ENCODE data around the gene UBTD2. TPM values are rescaled to one million over a fixed set of nuclear protein-coding genes. Genes with fewer than 3 reads are reported as not detected.

Gene UBTD2
- total RNA-seq, 5 donors from 2014 or later (not counting 1 experiment from before 2014, with no cell fraction given): 3.2 to 7.7 (median 5.4) TPM

DNA sequence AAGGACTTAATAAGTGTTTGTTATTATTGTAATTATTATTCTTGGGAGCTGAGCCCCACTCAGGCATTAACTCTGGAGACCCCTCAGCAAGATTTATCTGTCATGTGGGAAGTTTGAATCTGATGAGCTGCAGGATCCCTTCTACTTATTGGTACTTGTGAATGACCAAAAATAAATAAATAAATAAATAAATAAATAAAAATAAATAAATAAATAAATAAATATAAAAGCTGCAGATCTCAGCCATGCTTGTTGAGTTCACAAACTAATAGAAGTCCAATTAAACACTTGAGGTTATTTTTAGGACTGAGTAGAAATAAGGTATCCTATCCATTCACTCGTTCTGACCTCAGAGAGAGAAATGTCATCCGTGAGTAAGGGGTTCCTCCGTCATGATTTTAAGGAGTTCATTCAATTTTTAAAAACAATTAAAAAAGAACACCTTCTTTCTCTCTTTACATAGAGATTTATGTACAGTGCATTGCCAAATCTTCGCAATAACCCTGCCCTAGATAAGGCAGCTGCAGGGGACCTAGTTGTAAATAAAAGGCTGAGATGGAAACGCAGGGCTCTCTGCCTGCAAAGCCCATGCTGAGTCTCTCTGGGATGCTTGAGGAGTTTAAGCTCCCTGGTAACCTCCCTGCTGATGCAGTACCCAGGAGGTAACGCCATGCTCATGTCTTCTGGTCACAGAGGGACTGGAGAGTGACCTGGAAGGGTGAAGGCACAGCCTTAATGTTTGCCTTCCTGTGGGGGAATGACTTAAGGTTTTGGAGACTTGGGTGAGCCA, 88.4 kb downstream of the UBTD2 start:
- Histone ChIP-seq H3K27ac (ENCODE audit: low read length) (no peak overlapping the region), H3K4me3 (ENCODE audit: control insufficient read depth in 1 of 2, extremely low read depth in 1 of 2, low read length in 1 of 2) (no peak overlapping the region), H3K4me1 (ENCODE audit: control insufficient read depth in 1 of 2, extremely low read depth in 1 of 2, insufficient read depth in 2 of 2, low read length in 2 of 2) (no peaks in the 10 kb centered on the region), H3K27me3 (replicated peaks in 1 of 2; ENCODE audit: control insufficient read depth in 2 of 2, extremely low read depth in 1 of 2, insufficient read depth in 2 of 2, low read length in 1 of 2) (peaks cover 0 to 12% of the 10 kb centered on the region in 2 experiments), H3K36me3 (ENCODE audit: control insufficient read depth in 2 of 2, extremely low read depth in 1 of 2, insufficient read depth in 1 of 2, low read length in 1 of 2) (no peaks in the 10 kb centered on the region), H3K9me3 (no peaks in the 10 kb centered on the region)
- Mint-ChIP-seq H3K4me1 (no peaks in the 10 kb centered on the region), H3K27ac (no peak overlapping the region), H3K36me3 (no peaks in the 10 kb centered on the region), H3K9me3 (no peaks in the 10 kb centered on the region), H3K4me3 (no peak overlapping the region), H3K27me3 (peaks cover 0 to 7% of the 10 kb centered on the region in 2 donors)
- 83% methylated on average over 2 of the region's 6 CpGs for WGBS (ENCODE audit: insufficient coverage)
- DNase-seq: no peak
- no peak for ATAC-seq (replicated peaks in 1 of 4)
- ChIA-PET CTCF (interaction anchor here in 1 of 2 donors (0.5 kb wide), 1 partner anchor 86 kb away, joined by 4 read pairs; no protein-coding TSS in a partner anchor), POLR2A (interaction anchor here (0.6 to 0.7 kb wide), 2 partner anchors 9 to 107 kb away, joined by 3 read pairs; no protein-coding TSS in a partner anchor)

- POLR2A ChIA-PET: no interaction called here
- ATAC-seq (replicated peaks in 1 of 4) (no peak), DNase-seq (no peak)
- Histone ChIP-seq H3K36me3 (ENCODE audit: control insufficient read depth in 2 of 2, extremely low read depth in 1 of 2, insufficient read depth in 1 of 2, low read length in 1 of 2) (no peaks in the 10 kb centered on the region), H3K4me3 (ENCODE audit: control insufficient read depth in 1 of 2, extremely low read depth in 1 of 2, low read length in 1 of 2) (no peak within 1 kb of the TSS), H3K9me3 (no peaks in the 10 kb centered on the region), H3K27ac (ENCODE audit: low read length) (no peak within 1 kb of the TSS), H3K4me1 (ENCODE audit: control insufficient read depth in 1 of 2, extremely low read depth in 1 of 2, insufficient read depth in 2 of 2, low read length in 2 of 2) (peaks cover 0 to under 1% of the 10 kb centered on the region in 2 experiments), H3K27me3 (replicated peaks in 1 of 2; ENCODE audit: control insufficient read depth in 2 of 2, extremely low read depth in 1 of 2, insufficient read depth in 2 of 2, low read length in 1 of 2) (peaks cover 0 to 9% of the 10 kb centered on the region in 2 experiments)
- Mint-ChIP-seq H3K4me3 (no peak within 1 kb of the TSS), H3K4me1 (no peaks in the 10 kb centered on the region), H3K9me3 (no peaks in the 10 kb centered on the region), H3K36me3 (no peaks in the 10 kb centered on the region), H3K27ac (no peak within 1 kb of the TSS), H3K27me3 (peaks cover 0 to 1% of the 10 kb centered on the region in 2 donors)
- CTCF ChIA-PET: no interaction called here
- WGBS (ENCODE audit: insufficient coverage): 86% methylated on average over 3 of the region's 6 CpGs
Observed at GRCh38 chr5:172193872-172194271, 89.7 kb downstream of the UBTD2 start, which contains the start of gene EFCAB9. Gene EFCAB9 (plus strand): TSS chr5:172194172. CDS start chr5:172194173, 1 bp downstream.

DNA sequence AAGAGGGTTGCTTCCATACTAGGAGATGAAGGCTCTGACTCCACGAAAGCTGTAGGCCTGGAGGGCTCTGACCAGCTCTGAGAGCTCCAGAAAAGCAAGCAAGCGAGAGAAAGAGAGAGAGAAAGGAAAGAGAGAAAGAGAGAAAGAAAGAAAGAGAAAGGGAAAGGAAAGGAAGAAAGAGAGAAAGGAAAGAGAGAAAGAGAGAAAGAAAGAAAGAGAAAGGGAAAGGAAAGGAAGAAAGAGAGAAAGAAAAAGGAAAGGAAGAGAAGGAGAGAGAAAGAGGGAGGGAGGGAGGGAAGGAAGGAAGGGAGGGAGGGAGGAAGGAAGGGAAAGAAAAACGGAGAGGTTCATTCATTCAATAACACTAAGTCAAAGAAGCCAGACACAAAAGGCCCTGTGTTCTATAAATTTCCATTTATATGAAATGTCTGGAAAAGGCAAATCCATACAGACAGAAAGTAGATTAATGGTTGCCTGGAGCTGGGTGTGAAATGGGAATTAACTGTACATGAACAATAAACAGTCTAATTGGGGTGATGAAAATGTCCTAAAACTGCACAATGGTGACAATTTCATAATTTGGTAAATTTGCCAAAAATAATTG, 93.8 kb downstream of the UBTD2 start:
- Histone ChIP-seq H3K27ac (ENCODE audit: low read length) (no peak overlapping the region), H3K4me1 (ENCODE audit: control insufficient read depth in 1 of 2, extremely low read depth in 1 of 2, insufficient read depth in 2 of 2, low read length in 2 of 2) (peaks cover 5 to 16% of the 10 kb centered on the region in 2 experiments), H3K4me3 (ENCODE audit: control insufficient read depth in 1 of 2, extremely low read depth in 1 of 2, low read length in 1 of 2) (no peak overlapping the region), H3K36me3 (ENCODE audit: control insufficient read depth in 2 of 2, extremely low read depth in 1 of 2, insufficient read depth in 1 of 2, low read length in 1 of 2) (peaks cover 0 to 5% of the 10 kb centered on the region in 2 donors), H3K9me3 (no peaks in the 10 kb centered on the region), H3K27me3 (replicated peaks in 1 of 2; ENCODE audit: control insufficient read depth in 2 of 2, extremely low read depth in 1 of 2, insufficient read depth in 2 of 2, low read length in 1 of 2) (no peaks in the 10 kb centered on the region)
- POLR2A ChIA-PET: interaction anchor here in 1 of 2 donors (1.0 kb wide), 1 partner anchor 11 kb away, joined by 9 read pairs; no protein-coding TSS in a partner anchor
- Mint-ChIP-seq H3K27ac (peak overlapping the region in 1 of 2 donors; percentile 52), H3K4me3 (no peak overlapping the region), H3K4me1 (peaks cover 10 to 18% (median 12%) of the 10 kb centered on the region in 3 donors), H3K9me3 (no peaks in the 10 kb centered on the region), H3K36me3 (peaks cover 6% of the 10 kb centered on the region), H3K27me3 (no peaks in the 10 kb centered on the region)
- CTCF ChIA-PET: interaction anchor here (0.6 to 6.6 kb wide), 12 partner anchors 11 to 504 kb away, joined by 3 to 119 read pairs (median 5); no protein-coding TSS in a partner anchor
- no peak for DNase-seq
- WGBS (ENCODE audit: insufficient coverage): 100% methylated on average over 2 of the region's 3 CpGs
- ATAC-seq (replicated peaks in 1 of 4): no peak

DNA sequence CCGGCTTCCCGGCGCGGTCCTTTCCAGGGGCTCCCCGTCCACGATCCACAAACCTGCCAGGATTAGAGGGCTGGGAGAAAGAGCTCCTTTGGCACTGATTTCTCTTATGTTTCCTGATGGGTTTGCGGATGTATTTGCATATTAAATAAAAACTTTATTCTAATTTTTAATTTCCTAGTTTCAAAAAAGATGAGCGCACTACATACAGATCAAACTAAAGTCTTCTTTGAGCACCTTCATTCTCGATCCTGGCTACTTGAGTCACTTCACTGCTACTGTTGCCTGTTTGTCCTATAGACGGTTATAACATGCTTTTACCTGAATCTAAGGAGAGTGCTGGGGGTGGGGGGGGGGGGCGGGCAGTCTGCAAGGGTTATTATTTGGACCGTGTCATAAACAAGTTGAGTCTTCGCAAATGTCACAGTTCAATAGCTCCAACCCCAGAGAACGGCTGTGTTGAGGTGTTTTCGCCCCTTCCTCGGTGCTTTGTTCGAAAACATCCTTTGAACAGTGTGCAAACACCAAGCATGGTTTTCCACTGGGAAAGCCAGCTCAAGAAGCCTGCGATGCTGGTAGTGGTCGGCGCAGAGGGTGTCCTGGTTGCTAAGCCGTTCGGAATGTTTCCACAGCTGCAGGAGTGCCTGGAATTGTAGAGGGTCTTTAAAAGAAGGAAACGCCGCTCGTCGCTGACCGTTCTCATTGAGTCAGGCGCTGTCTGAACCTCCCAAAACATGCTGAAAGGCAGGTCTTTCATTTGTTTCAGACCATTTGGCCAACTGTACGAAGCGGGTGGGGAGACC, 94.5 kb downstream of the UBTD2 start:
- no peaks in the 10 kb centered on the region for H3K9me3 Mint-ChIP-seq
- Histone ChIP-seq H3K27me3 (replicated peaks in 1 of 2; ENCODE audit: control insufficient read depth in 2 of 2, extremely low read depth in 1 of 2, insufficient read depth in 2 of 2, low read length in 1 of 2) (no peaks in the 10 kb centered on the region), H3K4me3 (ENCODE audit: control insufficient read depth in 1 of 2, extremely low read depth in 1 of 2, low read length in 1 of 2) (no peak overlapping the region), H3K9me3 (no peaks in the 10 kb centered on the region), H3K27ac (ENCODE audit: low read length) (no peak overlapping the region), H3K4me1 (ENCODE audit: control insufficient read depth in 1 of 2, extremely low read depth in 1 of 2, insufficient read depth in 2 of 2, low read length in 2 of 2) (peaks cover 11 to 23% of the 10 kb centered on the region in 2 experiments), H3K36me3 (ENCODE audit: control insufficient read depth in 2 of 2, extremely low read depth in 1 of 2, insufficient read depth in 1 of 2, low read length in 1 of 2) (peaks cover 0 to 7% of the 10 kb centered on the region in 2 donors)
- ChIA-PET POLR2A (interaction anchor here (0.6 to 3.5 kb wide), 3 partner anchors 14 to 1904 kb away, joined by 3 to 68 read pairs (median 3); no protein-coding TSS in a partner anchor), CTCF (interaction anchor here (0.6 to 6.6 kb wide), 38 partner anchors 10 to 505 kb away, joined by 3 to 119 read pairs (median 4); partner anchors contain the start of gene FBXW11 (in 1 of the 2))
- DNase-seq: no peak
- no peaks in the 10 kb centered on the region for H3K27me3 Mint-ChIP-seq
- 74% methylated on average over 19 of the region's 30 CpGs for WGBS (ENCODE audit: insufficient coverage)
- H3K36me3 Mint-ChIP-seq: peaks cover 11% of the 10 kb centered on the region
- peak overlapping the region; percentile 82 to 95 (median 84) for H3K4me3 Mint-ChIP-seq
- no peak for ATAC-seq (replicated peaks in 1 of 4)
- peaks cover 17 to 25% (median 19%) of the 10 kb centered on the region in 3 donors for H3K4me1 Mint-ChIP-seq
- H3K27ac Mint-ChIP-seq: no peak overlapping the region

DNA sequence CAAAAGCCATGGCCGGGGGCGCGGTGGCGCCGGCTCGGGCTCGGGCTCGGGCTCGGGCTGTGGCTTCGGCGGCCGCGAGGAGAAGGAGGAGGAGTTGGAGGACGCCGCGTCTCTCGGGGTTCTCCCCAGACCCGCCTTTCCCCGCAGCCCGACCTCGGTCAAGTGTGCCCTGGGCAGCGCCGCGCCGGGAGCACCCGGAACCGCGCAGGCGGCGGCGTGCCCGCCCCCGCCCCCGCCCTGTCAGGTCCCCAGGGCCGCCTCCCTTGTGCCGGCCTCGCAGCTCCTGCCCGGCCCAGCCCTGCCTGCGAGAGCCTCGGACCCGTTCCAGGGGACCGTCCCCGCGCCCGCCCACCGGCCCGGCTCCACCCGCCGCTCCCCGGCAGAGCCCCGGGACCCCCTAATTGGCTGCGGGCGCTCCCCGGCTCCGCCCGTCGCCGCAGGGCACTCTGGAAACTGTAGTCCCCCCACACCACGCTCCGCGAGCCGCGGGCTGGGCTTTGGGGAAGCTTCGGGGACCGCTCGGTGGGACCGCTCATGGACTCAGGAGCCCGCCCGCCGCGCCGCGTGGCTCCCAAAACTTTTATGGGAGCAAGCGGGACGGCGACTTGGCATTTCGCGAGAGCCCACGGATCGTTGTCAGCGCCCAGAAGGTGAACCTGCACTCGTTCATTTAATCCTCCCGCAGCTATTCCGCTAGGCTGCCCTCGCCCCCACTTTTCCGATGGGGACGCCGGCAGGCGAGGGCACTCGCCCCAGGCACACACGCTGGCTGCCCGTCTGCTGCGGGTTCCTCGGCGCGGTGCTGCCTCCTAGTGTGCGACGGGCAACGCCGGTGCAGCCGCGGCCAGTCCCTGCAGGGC, 95.3 kb downstream of the UBTD2 start, which contains the start of gene STK10:
STK10 (minus strand) TSS at position 192 of the 860 bp plus-strand sequence; CDS start at position 10, 182 bp downstream.
- H3K4me3 ChIP-seq (ENCODE audit: control insufficient read depth in 1 of 2, extremely low read depth in 1 of 2, low read length in 1 of 2): peak within 1 kb of the TSS; percentile 82 to 89
- H3K36me3 Mint-ChIP-seq: peaks cover 13% of the 10 kb centered on the region
- peak within 1 kb of the TSS; percentile 95 to 100 (median 96) for H3K4me3 Mint-ChIP-seq
- H3K4me1 ChIP-seq (ENCODE audit: control insufficient read depth in 1 of 2, extremely low read depth in 1 of 2, insufficient read depth in 2 of 2, low read length in 2 of 2): peaks cover 19 to 32% of the 10 kb centered on the region in 2 experiments
- peaks cover 25 to 31% (median 28%) of the 10 kb centered on the region in 3 donors for H3K4me1 Mint-ChIP-seq
- CTCF ChIA-PET: interaction anchor here (0.5 to 6.6 kb wide), 39 partner anchors 9 to 276 kb away, joined by 3 to 119 read pairs (median 5); partner anchors contain the start of gene FBXW11 (in 1 of the 2)
- H3K27ac Mint-ChIP-seq: peak within 1 kb of the TSS; percentile 94 to 100
- peak within 1 kb of the TSS; percentile 95 for H3K27ac ChIP-seq (ENCODE audit: low read length)
- H3K27me3 ChIP-seq (replicated peaks in 1 of 2; ENCODE audit: control insufficient read depth in 2 of 2, extremely low read depth in 1 of 2, insufficient read depth in 2 of 2, low read length in 1 of 2): no peaks in the 10 kb centered on the region
- peaks cover 0 to 12% of the 10 kb centered on the region in 2 donors for H3K36me3 ChIP-seq (ENCODE audit: control insufficient read depth in 2 of 2, extremely low read depth in 1 of 2, insufficient read depth in 1 of 2, low read length in 1 of 2)
- H3K9me3 ChIP-seq: no peaks in the 10 kb centered on the region
- H3K27me3 Mint-ChIP-seq: no peaks in the 10 kb centered on the region
- ATAC-seq (replicated peaks in 1 of 4): peak; percentile 78 to 84 (median 81)
- H3K9me3 Mint-ChIP-seq: no peaks in the 10 kb centered on the region
- peak; percentile 81 to 93 (median 86) for DNase-seq
- POLR2A ChIA-PET: interaction anchor here (0.6 to 3.5 kb wide), 4 partner anchors 13 to 1903 kb away, joined by 3 to 68 read pairs (median 3); partner anchors contain the start of gene FBXW11 (in 1 of the 2)
- under 1% methylated on average over 102 of the region's 102 CpGs for WGBS (ENCODE audit: insufficient coverage)

Data from T-cell (primary cell).